Medulla oblongata (tissue), 1 donor: ENCODE data around the gene ARMC9.

ENCODE experiments used
- DNase-seq: peaks from one replicate; pipeline ENCODE4 v3.0.0-alpha.2; 2015; ENCODE audit errors: extremely low spot score

ARMC9 gene

DNA sequence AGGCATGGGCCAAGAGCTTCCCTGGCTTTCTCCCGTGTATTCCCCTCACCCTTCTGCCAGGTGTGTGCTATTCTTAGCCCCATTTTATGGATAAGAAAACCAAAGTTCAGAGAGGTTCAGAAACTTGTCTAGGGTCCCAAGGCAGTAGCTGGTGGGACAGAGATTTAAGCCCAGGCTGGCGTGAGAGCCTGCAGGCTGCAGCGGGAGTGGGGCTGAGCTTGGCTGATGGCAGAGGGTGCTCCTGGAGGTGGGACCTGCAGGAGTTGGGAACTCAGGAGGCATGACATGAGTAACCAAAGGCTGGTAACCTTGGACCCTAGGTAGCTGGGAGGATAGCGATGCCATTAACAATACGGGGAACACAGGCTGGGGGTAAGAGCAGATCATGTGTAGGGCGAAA, 109.8 kb downstream of the ARMC9 start:
- DNase-seq, result no peak

DNA sequence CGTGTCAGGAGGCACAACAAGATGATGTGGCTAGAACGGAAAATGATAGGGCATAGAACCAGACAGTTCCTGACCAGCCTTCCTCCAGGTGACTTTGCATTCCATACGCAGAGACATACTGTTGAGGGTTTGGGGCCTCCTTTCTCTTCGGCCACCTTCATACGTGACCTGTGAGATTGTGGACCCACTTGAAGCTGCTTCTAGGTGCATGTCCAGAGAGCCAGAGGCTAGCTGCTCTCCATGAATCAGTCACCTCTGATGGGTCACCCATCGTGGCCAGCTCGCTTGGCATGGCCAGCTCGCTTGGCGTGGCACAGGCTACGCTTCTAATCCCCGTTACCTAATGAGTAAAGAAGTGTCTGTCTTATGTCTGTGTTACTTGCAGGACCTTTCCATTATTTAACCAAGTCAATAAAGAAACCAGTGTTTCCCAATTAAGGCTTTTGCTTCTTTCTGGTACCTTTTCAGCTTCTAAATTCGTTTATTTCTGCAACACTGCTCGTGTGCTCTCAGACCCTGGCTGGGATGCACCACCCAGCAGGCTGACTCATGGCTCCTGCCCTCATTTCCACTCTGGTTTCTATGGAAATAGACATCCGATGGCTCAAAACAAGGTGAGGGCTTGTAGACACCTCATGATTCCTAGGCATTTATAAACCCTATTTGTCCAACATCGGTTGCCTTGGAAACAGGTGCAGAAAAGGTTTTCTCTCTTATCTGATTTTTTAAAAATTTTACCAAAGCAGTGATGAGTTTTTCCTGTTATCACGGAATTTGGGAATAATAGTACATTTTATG, 110.4 kb downstream of the ARMC9 start:
- DNase-seq, result no peak

DNA sequence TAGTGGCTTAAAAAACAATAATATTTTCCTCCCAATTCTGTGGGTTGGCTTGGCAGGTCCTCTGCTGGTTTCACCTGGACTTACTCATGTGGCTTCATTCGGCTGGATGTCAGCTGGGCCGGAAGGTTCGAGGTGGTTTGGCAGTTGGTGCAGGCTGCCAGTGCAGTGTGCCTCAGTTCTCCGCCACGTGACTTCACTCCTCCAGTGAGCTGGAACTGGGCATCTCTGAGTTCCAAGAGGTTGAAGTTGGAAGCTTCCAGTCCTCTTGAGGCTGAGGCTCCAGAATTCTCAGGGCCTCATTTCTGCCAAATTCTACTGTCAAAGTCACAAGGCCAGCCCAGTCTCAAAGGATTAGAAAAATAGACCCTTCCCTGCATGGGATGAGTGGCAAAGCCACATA, 113.6 kb downstream of the ARMC9 start:
- DNase-seq, result peak; percentile 67

DNA sequence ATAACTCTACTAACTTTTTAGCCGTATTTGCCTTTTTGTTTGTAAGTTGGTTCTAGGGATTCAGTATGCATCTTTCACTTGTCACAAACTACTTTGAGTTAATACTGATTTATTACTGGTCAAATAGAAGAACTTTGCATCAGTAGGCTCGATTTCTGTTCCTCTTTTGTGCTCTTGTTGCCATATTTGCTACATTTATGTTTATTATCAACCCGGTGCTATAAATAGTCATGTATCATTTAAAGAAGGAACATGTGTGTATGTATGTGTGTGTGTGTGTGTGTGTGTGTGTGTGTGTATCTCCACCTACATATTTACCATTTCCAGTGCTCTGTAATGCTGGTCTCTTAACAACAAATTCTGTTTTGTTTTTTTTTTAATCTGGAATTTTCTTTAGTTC, 117.5 kb downstream of the ARMC9 start:
- no peak for DNase-seq

DNA sequence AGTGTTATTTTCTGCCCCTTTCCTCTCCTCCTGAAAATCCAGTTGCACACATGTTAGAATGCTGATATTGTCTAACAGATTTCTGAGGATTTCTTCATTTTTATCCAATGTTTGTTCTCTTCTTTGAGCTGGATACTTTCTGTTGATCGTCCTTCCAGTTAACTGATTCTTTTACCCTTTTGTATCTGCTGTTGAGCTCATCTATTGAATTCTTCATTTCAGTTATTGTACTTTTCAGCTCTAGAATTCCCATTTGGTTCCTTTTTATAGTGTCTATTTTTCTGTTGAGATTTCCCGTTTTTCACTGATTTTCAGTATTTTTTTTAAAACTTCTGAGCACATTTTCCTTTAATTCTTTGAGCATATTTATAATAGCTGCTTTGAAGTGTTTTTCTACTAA, 119.1 kb downstream of the ARMC9 start:
- DNase-seq, result no peak

DNA sequence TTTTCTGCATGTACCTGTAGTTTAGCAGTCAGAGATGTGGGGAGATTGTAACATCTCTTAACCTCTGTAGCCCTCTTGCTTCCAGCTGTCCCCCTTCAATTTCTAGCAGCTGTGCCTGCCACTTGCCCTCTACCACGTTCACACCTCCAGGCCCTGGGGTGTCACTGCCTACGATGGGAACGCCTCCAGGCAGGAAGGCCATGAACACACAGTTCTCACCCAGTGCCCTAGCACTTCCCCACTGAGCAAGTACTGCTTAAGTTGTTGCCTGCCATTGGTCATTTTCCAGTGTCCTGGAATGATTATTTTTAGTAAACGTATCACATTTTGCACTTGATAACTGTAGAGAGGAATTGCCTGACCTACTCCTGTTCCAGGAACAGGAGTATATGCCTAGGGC, 120.0 kb downstream of the ARMC9 start:
- DNase-seq, result no peak

DNA sequence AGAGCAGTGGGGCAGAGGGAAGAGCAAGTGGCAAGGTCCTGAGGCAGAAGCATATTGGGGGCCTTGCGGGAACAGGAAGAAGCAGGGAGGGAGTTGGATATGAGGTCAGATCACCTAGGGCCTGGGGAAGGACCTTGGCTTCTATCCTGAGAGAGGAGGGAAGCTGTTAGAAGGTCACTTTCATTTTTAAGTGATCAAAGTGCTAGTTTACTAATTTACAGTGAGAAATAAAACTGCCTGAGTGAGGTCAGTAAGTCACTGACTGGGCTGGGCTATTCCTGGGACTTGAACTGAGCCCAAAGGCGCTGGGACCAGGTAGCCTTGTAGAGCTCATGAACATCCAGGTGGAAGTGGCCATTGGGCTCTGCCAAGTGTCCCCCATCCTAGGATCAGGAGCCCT, 120.5 kb downstream of the ARMC9 start:
- DNase-seq, result no peak

DNA sequence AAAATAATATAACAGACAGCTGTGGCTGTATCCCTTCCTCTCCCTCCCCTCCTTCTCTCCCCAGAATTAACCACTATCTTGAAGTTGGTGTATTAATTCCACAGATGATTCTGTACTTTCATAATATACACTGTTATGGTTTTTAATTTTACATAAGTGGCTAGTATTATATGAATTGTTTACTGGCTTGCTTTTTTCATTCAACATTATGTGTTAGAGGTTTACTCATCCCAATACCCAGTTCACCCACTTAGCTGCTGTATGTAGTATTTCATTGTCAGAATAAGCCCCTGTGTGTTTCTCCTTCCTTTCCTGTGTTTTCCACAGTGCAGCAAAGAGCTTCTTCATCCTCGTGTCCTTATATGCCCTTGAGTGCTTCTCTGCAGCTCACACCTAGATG, 121.4 kb downstream of the ARMC9 start:
- no peak for DNase-seq

DNA sequence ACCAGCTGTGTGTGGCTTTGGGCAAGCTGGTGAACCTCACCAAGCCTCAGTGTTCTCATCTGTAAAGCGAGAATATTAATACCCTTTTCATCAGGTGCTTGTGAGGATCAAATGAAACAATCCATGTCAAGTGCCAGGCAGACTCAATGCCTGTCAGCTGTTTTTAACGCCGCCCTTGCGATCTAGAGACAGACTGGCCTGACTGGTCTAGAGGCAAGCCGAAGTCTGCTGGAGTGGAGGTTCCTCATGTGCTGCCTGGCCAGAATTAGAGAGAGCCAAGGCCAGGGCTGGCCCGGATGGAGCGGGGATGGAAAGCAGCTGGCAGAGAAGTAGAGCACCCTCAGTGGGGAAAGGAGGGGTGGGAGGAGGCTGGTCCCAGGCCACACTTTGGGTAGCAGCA, 122.6 kb downstream of the ARMC9 start:
- DNase-seq, result peak; percentile 69

DNA sequence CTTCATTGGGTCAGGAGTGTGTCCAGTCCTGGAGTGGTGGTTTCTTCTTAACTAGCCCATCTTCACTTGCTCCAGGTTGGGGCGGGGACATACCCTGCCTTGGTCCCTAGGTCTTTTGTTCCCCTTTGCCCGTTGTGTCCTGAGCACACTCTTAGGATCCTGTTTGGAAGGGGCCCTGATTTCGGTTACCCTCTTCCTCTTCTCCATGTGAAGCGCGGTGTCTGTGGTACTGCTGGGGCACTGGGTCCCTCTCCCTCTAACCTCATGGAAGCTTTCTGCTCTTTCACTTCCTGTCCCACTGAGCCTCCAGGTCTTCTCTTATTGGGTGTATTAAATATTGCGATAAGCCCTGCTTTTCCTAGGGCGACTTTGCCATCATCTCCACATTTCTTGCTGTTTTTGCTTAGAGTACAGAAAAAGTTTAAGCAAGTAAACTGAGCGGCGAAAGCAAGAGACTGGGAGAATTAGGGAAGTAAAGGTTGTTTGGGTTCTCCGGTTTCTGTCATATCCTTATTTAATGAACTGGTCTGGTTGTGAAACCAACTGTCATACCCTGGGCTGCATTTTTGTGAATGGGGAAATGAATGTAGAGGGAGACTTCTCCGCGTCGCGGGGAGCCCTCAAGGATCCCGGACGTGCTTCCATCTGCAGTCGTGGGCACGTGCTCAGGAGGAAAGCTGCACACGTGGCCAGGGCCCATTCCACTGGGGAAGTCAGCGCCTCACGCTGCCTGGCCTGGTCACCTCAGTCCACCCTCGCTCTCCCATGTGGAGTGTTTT, 123.3 kb downstream of the ARMC9 start:
- DNase-seq, result peak; percentile 84

DNA sequence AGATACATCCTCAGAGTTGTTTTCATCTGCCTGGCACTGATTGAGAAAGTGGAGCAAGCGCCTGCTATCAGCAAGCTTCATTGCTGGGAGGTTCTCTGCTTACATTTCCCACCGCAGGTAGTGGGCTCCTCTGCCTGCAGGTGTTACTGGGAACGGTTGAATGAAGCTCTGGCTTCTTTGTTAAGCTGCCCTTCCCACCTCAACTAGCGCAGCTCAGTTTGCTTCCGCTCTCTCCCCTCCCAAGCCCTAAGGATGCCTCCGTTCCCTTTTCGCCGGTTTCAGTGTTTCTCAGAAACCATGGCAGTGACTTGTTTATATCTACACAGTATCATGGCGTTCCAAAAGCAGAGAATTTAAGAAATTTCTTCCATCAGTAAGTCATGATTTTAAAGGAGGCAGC, 124.9 kb downstream of the ARMC9 start:
- DNase-seq, result peak; percentile 30

DNA sequence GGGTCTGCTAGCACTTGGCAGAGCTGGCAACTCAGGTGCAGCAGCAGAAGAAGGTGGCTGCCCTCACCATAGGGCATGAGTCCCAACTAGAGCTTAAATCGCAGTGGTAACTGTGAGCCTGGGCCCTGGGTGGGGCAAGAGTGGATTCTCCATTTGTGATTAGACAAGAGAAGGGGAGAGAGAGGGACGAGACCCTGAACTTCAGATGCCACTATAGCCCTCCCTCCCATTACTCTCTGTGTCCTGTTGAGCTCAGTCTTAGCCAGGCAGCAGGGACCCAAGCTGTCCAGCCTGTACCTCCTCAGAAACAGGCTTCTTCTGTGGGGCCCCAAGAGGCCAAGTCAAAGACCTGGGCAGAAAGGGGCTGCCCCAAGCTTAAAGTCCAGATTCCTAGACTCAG, 127.4 kb downstream of the ARMC9 start:
- no peak for DNase-seq

DNA sequence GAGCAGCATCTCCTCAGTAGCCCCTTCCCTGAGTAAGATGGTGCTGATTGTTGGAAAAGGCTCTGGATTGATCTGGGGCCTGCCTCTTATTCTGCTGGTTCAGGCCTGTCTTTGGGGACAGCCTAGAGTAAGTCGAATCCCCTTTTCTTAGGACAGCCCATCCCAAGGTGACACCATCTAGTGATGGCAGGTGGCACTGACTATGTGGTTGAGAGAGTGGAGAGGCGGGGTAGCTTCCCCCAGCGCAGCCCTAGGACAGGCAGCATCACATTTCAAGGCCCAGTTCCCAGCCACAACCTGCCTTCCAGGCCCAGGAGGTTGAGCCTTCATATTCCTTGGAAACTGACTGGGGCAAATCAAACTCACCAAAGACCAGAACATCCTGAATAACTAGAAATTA, 128.0 kb downstream of the ARMC9 start:
- no peak for DNase-seq

DNA sequence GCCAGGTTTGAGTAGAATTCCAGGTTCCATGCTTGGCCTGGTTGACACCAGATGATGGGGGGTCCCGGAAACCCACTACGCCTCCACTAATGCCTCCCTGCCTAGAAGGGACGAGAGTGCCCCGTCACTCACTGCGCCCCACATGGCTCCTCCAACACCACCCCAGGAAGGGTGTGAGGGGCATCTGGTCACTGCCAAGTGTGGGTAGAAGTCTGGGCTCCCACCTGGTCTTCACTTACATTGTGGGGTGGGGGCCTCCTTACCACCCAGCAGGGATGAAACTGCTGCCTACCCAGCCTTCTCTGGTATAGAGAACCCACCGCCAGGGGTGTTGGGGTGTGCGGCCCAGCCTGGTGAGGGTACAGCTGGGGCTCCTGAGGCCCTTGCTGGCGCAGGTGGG, 131.9 kb downstream of the ARMC9 start:
- DNase-seq, result no peak

DNA sequence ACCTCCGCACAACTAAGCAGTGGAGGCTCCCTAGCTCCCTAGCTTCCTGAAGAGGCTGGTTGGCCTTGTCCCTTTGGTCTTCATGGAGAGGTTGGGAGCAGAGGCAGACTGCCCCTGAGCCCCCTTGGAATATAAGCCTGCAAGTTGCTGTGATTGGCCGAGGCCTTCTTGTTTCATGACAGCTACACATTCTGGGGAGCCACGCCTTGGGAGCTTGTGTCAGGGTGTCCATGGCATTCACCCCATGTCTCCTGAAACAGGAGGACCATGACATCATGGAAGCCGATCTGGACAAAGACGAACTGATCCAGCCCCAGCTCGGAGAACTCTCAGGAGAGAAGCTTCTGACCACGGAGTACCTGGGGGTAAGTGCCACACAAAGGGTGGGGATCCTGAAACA, 133.1 kb downstream of the ARMC9 start:
- DNase-seq, result no peak

DNA sequence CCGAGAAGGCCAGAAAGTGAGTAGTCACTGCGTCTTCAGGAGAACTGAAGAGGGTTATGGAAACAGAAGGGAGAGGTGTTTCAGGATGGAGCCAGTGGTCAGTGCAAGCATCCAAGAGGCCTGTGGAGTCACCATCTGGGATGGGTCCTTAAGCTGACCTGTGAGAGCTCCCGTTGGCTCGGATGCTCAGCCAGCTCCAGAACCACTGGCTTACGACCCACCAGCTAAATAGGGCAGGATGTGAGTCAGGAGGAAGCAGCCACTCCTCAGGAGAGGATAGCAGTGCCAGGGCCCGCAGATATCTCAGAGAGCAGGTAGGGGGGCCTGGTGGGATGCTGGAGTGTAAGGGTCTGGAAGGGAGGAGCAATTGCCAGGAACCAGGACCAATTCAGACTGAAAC, 134.0 kb downstream of the ARMC9 start:
- DNase-seq, result no peak

DNA sequence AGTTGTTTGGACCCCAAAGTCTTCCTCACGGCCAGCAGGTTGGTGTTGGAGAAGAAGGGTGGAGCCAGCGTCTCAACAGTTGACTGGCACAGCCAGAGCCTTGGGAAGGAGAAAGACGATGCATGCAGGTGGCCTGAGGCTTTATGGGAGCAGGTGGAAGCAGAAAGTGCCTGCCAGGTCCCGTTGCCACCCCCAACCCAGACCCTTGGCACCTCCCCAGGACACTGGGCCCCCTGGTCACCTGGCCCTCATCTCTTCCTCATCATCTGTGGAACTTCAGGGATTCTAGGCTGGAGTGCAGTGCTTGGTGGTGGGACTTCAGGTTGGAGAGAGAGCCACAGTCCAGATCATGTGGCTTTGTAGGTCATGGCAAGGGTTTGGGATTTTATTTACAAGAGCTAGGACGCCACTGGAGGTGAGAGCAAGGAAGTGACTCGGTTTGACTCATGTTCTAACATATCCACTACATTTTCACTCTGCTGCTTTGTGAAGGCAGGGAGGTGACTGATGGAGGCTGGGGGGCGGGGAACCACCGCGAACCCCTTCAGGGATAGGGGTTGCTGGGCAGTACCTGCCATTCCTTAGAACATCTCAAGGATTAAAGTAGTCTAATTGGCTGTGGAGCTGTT, 134.6 kb downstream of the ARMC9 start:
- no peak for DNase-seq

DNA sequence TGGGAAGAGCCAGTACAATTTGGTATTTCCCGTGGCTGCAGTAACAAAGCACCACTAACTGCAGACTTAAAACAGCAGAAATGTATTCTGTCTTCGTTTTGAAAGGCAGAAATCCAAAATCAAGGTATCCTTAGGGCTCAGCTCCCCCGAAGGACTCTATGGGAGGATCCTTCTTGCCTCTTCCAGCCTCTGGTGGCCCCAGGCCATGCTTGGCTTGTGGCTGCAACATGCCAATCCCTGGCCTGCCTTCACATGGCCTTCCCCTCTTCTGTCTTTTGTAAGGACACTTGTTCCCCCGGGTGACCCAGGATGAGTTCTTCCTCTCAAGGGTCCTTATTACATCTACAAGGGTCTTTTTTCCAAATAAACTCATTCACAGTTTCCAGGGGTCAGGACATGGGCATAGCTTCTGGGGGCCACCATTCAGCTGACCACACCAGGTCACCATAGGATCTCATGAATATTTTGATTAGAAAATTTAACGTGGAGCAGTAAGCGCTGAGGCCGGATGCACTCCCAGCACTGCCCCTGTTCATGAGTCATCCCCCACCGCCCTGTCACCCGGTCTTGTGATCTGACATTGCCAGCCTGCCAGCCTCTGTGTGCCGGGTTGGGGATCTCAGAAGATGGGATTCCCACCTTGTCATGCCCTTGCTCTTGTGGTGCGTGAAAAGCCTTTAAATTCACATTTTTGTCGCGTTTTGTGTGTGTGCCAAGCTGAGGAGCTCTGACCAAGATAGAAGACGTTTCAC, 135.9 kb downstream of the ARMC9 start:
- DNase-seq, result no peak

DNA sequence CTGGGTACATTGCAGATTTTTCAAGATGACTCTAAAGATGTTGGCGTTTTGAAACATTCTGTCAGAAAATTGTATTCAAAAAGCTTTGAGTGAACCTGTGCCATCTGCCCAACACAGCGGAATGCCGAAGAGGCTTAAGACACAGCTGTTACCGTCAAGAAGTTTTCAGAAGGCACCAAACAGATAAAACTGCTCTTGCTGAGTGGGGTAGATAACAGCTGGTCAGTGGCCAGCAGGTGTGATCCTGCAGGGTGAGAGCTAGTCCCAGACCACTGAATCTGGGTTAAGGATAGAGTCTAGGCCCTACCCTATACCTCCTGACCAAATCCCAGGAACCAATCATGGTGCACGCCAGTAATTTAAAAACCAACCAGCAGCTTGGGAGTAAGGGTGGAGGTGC, 136.6 kb downstream of the ARMC9 start:
- DNase-seq, result no peak

DNA sequence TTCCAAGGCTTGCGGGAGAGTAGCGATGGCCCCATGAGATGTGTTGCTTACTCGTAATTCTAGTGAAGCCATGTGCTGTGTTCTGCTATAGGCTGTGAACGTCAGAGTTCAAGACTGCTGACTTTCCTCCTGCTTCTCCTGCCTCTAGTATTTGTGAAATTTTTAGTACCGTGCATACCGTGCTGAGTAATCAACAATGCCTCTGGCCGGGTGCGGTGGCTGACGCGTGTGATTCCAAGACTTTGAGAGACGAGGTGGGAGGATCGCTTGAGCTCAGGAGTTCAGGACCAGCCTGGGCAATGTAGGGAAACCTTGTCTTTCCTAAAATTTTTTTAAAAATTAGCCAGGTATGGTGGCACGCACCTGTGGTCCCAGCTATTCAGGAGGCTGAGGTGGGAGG, 137.2 kb downstream of the ARMC9 start:
- no peak for DNase-seq

DNA sequence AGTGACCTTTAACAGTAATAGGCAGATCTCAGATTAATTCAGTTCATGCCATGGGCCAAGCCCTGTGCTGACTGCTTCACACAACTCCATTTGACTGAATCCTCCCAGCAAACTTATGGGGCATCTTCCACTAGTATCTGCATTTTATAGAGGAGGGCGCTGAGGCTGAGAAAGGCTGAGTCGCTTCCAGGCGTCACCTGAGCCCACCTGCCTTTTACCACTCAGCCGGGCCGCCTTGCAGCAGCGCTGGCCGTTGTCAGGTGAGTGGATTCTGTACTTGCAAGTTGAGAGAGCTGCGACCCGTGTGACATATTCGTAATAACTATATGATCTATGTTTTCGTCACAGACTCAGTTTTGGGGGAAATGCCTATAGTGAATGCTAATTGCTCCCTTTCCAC, 137.8 kb downstream of the ARMC9 start:
- no peak for DNase-seq

DNA sequence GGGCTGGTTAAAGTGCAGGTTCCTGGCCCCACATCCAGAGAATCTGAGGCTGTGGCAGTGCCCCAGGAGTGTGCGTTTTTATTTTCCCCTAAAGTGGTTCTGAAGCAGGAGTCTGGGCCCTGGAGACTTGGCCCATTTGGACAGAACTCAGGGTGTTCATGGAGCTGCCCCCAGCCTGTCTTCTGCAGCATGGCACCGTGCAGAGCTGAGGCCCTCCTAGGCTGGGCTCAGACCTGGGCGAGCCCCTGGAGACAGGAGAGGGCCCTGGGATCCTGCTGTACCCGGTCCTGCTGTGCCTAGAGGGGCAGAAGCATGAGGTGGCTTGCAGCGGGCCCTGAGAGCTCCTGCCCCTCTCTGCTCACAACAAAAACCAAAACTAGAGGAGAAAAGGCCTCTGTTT, 138.3 kb downstream of the ARMC9 start:
- no peak for DNase-seq
